Stimulated activated CD8-positive, alpha-beta memory T cell treated with anti-CD3 and anti-CD28 coated beads, Interleukin-4, amount 100 ng/mL, for 4 hours (primary cell): Measurements from ENCODE around the gene TANK.

Source experiments
- DNase-seq, 2 donors: peaks; one replicate each; pipeline ENCODE4 v3.0.0-alpha.2; 2020; ENCODE audit warnings: low read depth in 2 of 2, low spot score in 1 of 2

The TANK gene

GRCh38 chr2:161228511-161229240 is 68.4 kb downstream of the TANK start:
- DNase-seq, result no peak

GRCh38 chr2:161230959-161231358 is 70.7 kb downstream of the TANK start:
- DNase-seq, result no peak

- DNase-seq, result no peak
Observed at GRCh38 chr2:161232571-161232970, 72.3 kb downstream of the TANK start.

GRCh38 chr2:161233858-161234431 is 73.7 kb downstream of the TANK start:
- no peak for DNase-seq

GRCh38 chr2:161234627-161235026 is 74.4 kb downstream of the TANK start:
- DNase-seq, result no peak

GRCh38 chr2:161237392-161238264 is 77.4 kb downstream of the TANK start:
- peak in 1 of 2 donors; percentile 28 for DNase-seq

- no peak for DNase-seq
Observed at GRCh38 chr2:161238265-161238559, 78.0 kb downstream of the TANK start.

GRCh38 chr2:161238560-161239325 is 78.5 kb downstream of the TANK start:
- DNase-seq, result peak in 1 of 2 donors; percentile 31

GRCh38 chr2:161239326-161240109 is 79.3 kb downstream of the TANK start:
- DNase-seq, result no peak

- no peak for DNase-seq
Observed at GRCh38 chr2:161241894-161242293, 81.7 kb downstream of the TANK start.

GRCh38 chr2:161243312-161243711 is 83.1 kb downstream of the TANK start:
- no peak for DNase-seq

- DNase-seq, result no peak
Observed at GRCh38 chr2:161243905-161244304, 83.7 kb downstream of the TANK start.

- peak in 1 of 2 donors; percentile 46 for DNase-seq
Observed at GRCh38 chr2:161244387-161245260, 84.4 kb downstream of the TANK start.

GRCh38 chr2:161245261-161245553 is 85.0 kb downstream of the TANK start:
- DNase-seq, result no peak

- DNase-seq, result no peak
Observed at GRCh38 chr2:161245671-161246070, 85.4 kb downstream of the TANK start.

- DNase-seq, result no peak
Observed at GRCh38 chr2:161246281-161246680, 86.1 kb downstream of the TANK start.

- no peak for DNase-seq
Observed at GRCh38 chr2:161250864-161251436, 90.7 kb downstream of the TANK start.

- DNase-seq, result no peak
Observed at GRCh38 chr2:161257123-161257952, 97.1 kb downstream of the TANK start.

- DNase-seq, result no peak
Observed at GRCh38 chr2:161265874-161266273, 105.6 kb downstream of the TANK start.
